ENCODE data around the gene IFFO2.

IFFO2 gene

GRCh38 chr1:18939398-18940302 is 16.8 kb downstream of the IFFO2 start:
- H3K27ac ChIP-seq (ENCODE audit: low read length) = no peak overlapping the region
- H3K9me3 ChIP-seq (ENCODE audit: insufficient read depth, low read depth, low read length) = no peaks in the 10 kb centered on the region

GRCh38 chr1:18938707-18939070 is 17.8 kb downstream of the IFFO2 start:
- Histone ChIP-seq H3K36me3 (ENCODE audit: insufficient read depth, low read depth, low read length) (no peaks in the 10 kb centered on the region), H3K27me3 (ENCODE audit: insufficient read depth, low read length) (no peaks in the 10 kb centered on the region), H3K9me3 (ENCODE audit: insufficient read depth, low read depth, low read length) (no peaks in the 10 kb centered on the region), H3K4me1 (ENCODE audit: insufficient read depth, low read length) (peaks cover 22% of the 10 kb centered on the region), H3K27ac (ENCODE audit: low read length) (no peak overlapping the region), H3K4me3 (ENCODE audit: low read length) (no peak overlapping the region), H3K9ac (ENCODE audit: low read depth, low read length) (no peak overlapping the region)

More at GRCh38 chr1:18939398-18940302, 16.8 kb downstream of the IFFO2 start:
- Histone ChIP-seq H3K4me3 (ENCODE audit: low read length) (no peak overlapping the region), H3K27me3 (ENCODE audit: insufficient read depth, low read length) (no peaks in the 10 kb centered on the region), H3K9ac (ENCODE audit: low read depth, low read length) (no peak overlapping the region), H3K36me3 (ENCODE audit: insufficient read depth, low read depth, low read length) (no peaks in the 10 kb centered on the region), H3K4me1 (ENCODE audit: insufficient read depth, low read length) (peaks cover 20% of the 10 kb centered on the region)

- no peak overlapping the region for H3K27ac ChIP-seq (ENCODE audit: low read length)
- H3K36me3 ChIP-seq (ENCODE audit: insufficient read depth, low read depth, low read length) = no peaks in the 10 kb centered on the region
- H3K27me3 ChIP-seq (ENCODE audit: insufficient read depth, low read length) = no peaks in the 10 kb centered on the region
- no peak overlapping the region for H3K9ac ChIP-seq (ENCODE audit: low read depth, low read length)
- H3K4me3 ChIP-seq (ENCODE audit: low read length) = no peak overlapping the region
- H3K4me1 ChIP-seq (ENCODE audit: insufficient read depth, low read length) = peaks cover 22% of the 10 kb centered on the region
- no peaks in the 10 kb centered on the region for H3K9me3 ChIP-seq (ENCODE audit: insufficient read depth, low read depth, low read length)
Measured at GRCh38 chr1:18938008-18938706, 18.3 kb downstream of the IFFO2 start.

GRCh38 chr1:18937539-18937938 is 18.9 kb downstream of the IFFO2 start:
- no peak overlapping the region for H3K4me3 ChIP-seq (ENCODE audit: low read length)
- no peak overlapping the region for H3K27ac ChIP-seq (ENCODE audit: low read length)
- H3K4me1 ChIP-seq (ENCODE audit: insufficient read depth, low read length) = peaks cover 22% of the 10 kb centered on the region
- no peaks in the 10 kb centered on the region for H3K9me3 ChIP-seq (ENCODE audit: insufficient read depth, low read depth, low read length)
- no peaks in the 10 kb centered on the region for H3K27me3 ChIP-seq (ENCODE audit: insufficient read depth, low read length)
- H3K36me3 ChIP-seq (ENCODE audit: insufficient read depth, low read depth, low read length) = no peaks in the 10 kb centered on the region
- H3K9ac ChIP-seq (ENCODE audit: low read depth, low read length) = no peak overlapping the region

- H3K27me3 ChIP-seq (ENCODE audit: insufficient read depth, low read length) = no peaks in the 10 kb centered on the region
- no peak overlapping the region for H3K9ac ChIP-seq (ENCODE audit: low read depth, low read length)
- peaks cover 21% of the 10 kb centered on the region for H3K4me1 ChIP-seq (ENCODE audit: insufficient read depth, low read length)
- H3K36me3 ChIP-seq (ENCODE audit: insufficient read depth, low read depth, low read length) = no peaks in the 10 kb centered on the region
- H3K4me3 ChIP-seq (ENCODE audit: low read length) = no peak overlapping the region
- no peaks in the 10 kb centered on the region for H3K9me3 ChIP-seq (ENCODE audit: insufficient read depth, low read depth, low read length)
- no peak overlapping the region for H3K27ac ChIP-seq (ENCODE audit: low read length)
Measured at GRCh38 chr1:18936814-18937481, 19.5 kb downstream of the IFFO2 start.

- no peaks in the 10 kb centered on the region for H3K27me3 ChIP-seq (ENCODE audit: insufficient read depth, low read length)
- no peak overlapping the region for H3K4me3 ChIP-seq (ENCODE audit: low read length)
- no peaks in the 10 kb centered on the region for H3K36me3 ChIP-seq (ENCODE audit: insufficient read depth, low read depth, low read length)
- H3K9me3 ChIP-seq (ENCODE audit: insufficient read depth, low read depth, low read length) = no peaks in the 10 kb centered on the region
- H3K27ac ChIP-seq (ENCODE audit: low read length) = no peak overlapping the region
- H3K4me1 ChIP-seq (ENCODE audit: insufficient read depth, low read length) = peaks cover 16% of the 10 kb centered on the region; the same call in 1 of the 2 replicates
- no peak overlapping the region for H3K9ac ChIP-seq (ENCODE audit: low read depth, low read length)
Measured at GRCh38 chr1:18936471-18936813, 20.0 kb downstream of the IFFO2 start.

GRCh38 chr1:18934205-18935000 is 22.1 kb downstream of the IFFO2 start:
- no peaks in the 10 kb centered on the region for H3K9me3 ChIP-seq (ENCODE audit: insufficient read depth, low read depth, low read length)
- H3K4me3 ChIP-seq (ENCODE audit: low read length) = no peak overlapping the region
- 0 out of 2 replicates have a peak, but pooled peaks cover 7% of the 10 kb centered on the region for H3K4me1 ChIP-seq (ENCODE audit: insufficient read depth, low read length)
- H3K27me3 ChIP-seq (ENCODE audit: insufficient read depth, low read length) = no peaks in the 10 kb centered on the region
- H3K27ac ChIP-seq (ENCODE audit: low read length) = no peak overlapping the region
- H3K9ac ChIP-seq (ENCODE audit: low read depth, low read length) = no peak overlapping the region
- no peaks in the 10 kb centered on the region for H3K36me3 ChIP-seq (ENCODE audit: insufficient read depth, low read depth, low read length)

- Histone ChIP-seq H3K27me3 (ENCODE audit: insufficient read depth, low read length) (no peaks in the 10 kb centered on the region), H3K36me3 (ENCODE audit: insufficient read depth, low read depth, low read length) (no peaks in the 10 kb centered on the region), H3K4me1 (ENCODE audit: insufficient read depth, low read length) (0 out of 2 replicates have a peak, but pooled peaks cover 7% of the 10 kb centered on the region), H3K9ac (ENCODE audit: low read depth, low read length) (no peak overlapping the region), H3K9me3 (ENCODE audit: insufficient read depth, low read depth, low read length) (no peaks in the 10 kb centered on the region), H3K4me3 (ENCODE audit: low read length) (no peak overlapping the region), H3K27ac (ENCODE audit: low read length) (no peak overlapping the region)
Measured at GRCh38 chr1:18932879-18933278, 23.6 kb downstream of the IFFO2 start.

GRCh38 chr1:18932387-18932786 is 24.1 kb downstream of the IFFO2 start:
- H3K9me3 ChIP-seq (ENCODE audit: insufficient read depth, low read depth, low read length) = no peaks in the 10 kb centered on the region
- no peaks in the 10 kb centered on the region for H3K27me3 ChIP-seq (ENCODE audit: insufficient read depth, low read length)
- 0 out of 2 replicates have a peak, but pooled peaks cover 7% of the 10 kb centered on the region for H3K4me1 ChIP-seq (ENCODE audit: insufficient read depth, low read length)
- no peaks in the 10 kb centered on the region for H3K36me3 ChIP-seq (ENCODE audit: insufficient read depth, low read depth, low read length)
- no peak overlapping the region for H3K9ac ChIP-seq (ENCODE audit: low read depth, low read length)
- no peak overlapping the region for H3K27ac ChIP-seq (ENCODE audit: low read length)
- H3K4me3 ChIP-seq (ENCODE audit: low read length) = no peak overlapping the region

GRCh38 chr1:18931730-18932129 is 24.7 kb downstream of the IFFO2 start:
- Histone ChIP-seq H3K4me1 (ENCODE audit: insufficient read depth, low read length) (peaks cover 7% of the 10 kb centered on the region; the same call in 1 of the 2 replicates), H3K9ac (ENCODE audit: low read depth, low read length) (no peak overlapping the region), H3K4me3 (ENCODE audit: low read length) (no peak overlapping the region), H3K27ac (ENCODE audit: low read length) (no peak overlapping the region), H3K36me3 (ENCODE audit: insufficient read depth, low read depth, low read length) (no peaks in the 10 kb centered on the region), H3K27me3 (ENCODE audit: insufficient read depth, low read length) (no peaks in the 10 kb centered on the region), H3K9me3 (ENCODE audit: insufficient read depth, low read depth, low read length) (no peaks in the 10 kb centered on the region)

GRCh38 chr1:18929686-18930085 is 26.8 kb downstream of the IFFO2 start:
- no peak overlapping the region for H3K27ac ChIP-seq (ENCODE audit: low read length)
- H3K9ac ChIP-seq (ENCODE audit: low read depth, low read length) = no peak overlapping the region
- peaks cover 2% of the 10 kb centered on the region; the same call in 1 of the 2 replicates for H3K4me1 ChIP-seq (ENCODE audit: insufficient read depth, low read length)
- H3K27me3 ChIP-seq (ENCODE audit: insufficient read depth, low read length) = no peaks in the 10 kb centered on the region
- no peaks in the 10 kb centered on the region for H3K9me3 ChIP-seq (ENCODE audit: insufficient read depth, low read depth, low read length)
- no peaks in the 10 kb centered on the region for H3K36me3 ChIP-seq (ENCODE audit: insufficient read depth, low read depth, low read length)
- H3K4me3 ChIP-seq (ENCODE audit: low read length) = no peak overlapping the region

All from iPS-20b (cell line).